Liver (tissue), 9 donors: ENCODE measurements around the gene EDAR. TPM values are rescaled to one million over a fixed set of nuclear protein-coding genes. Genes with fewer than 3 reads are reported as not detected.

Source experiments
- DNase-seq: peaks from one replicate; pipeline ENCODE4 v3.0.0-alpha.2; 2017; ENCODE audit warnings: low spot score
- H3K27ac ChIP-seq, 2 donors: one replicate each; pipeline ENCODE4 v1.7.0; 2013; ENCODE audit warnings: inconsistent platforms in 2 of 2, low read length in 2 of 2, control low read depth in 1 of 2, low read depth in 1 of 2, mild to moderate bottlenecking in 1 of 2
- H3K27me3 ChIP-seq, 4 donors: one replicate each; pipeline versions ENCODE4 v1.6.1 to v1.7.0; 2013; ENCODE audit warnings: low read length in 3 of 4, inconsistent platforms in 1 of 4, mild to moderate bottlenecking in 1 of 4, moderate library complexity in 1 of 4; ENCODE audit not compliant: control insufficient read depth in 4 of 4, insufficient read depth in 4 of 4
- H3K36me3 ChIP-seq, 4 donors: one replicate each; pipeline versions ENCODE4 v1.6.1 to v1.7.0; 2013; ENCODE audit warnings: low read length in 3 of 4, mild to moderate bottlenecking in 3 of 4, low read depth in 1 of 4, moderate library complexity in 1 of 4; ENCODE audit not compliant: control insufficient read depth in 4 of 4, insufficient read depth in 3 of 4
- H3K4me1 ChIP-seq, 4 donors: one replicate each; pipeline versions ENCODE4 v1.6.1 to v1.7.0; 2013; ENCODE audit warnings: low read length in 3 of 4, mild to moderate bottlenecking in 3 of 4, moderate library complexity in 1 of 4; ENCODE audit not compliant: control insufficient read depth in 4 of 4, insufficient read depth in 4 of 4
- H3K4me3 ChIP-seq, 3 donors: one replicate each; pipeline versions ENCODE4 v1.6.1 to v1.7.0; 2013; ENCODE audit warnings: low read length in 3 of 3, control low read depth in 1 of 3, low read depth in 1 of 3, mild to moderate bottlenecking in 1 of 3
- H3K9ac ChIP-seq, 2 donors: one replicate each; pipeline ENCODE4 v1.7.0; 2013; ENCODE audit warnings: low read length in 2 of 2, mild to moderate bottlenecking in 2 of 2, moderate library complexity in 2 of 2, control low read depth in 1 of 2, low read depth in 1 of 2
- H3K9me3 ChIP-seq, 4 donors: one replicate each; pipeline versions ENCODE4 v1.6.1 to v1.7.0; 2013; ENCODE audit warnings: low read length in 3 of 4; ENCODE audit not compliant: control insufficient read depth in 4 of 4
- EGR1 ChIP-seq, 2 donors: IDR thresholded peaks; 2 replicates each; pipeline ENCODE4 v1.6.1; 2016 to 2018; ENCODE audit warnings: antibody characterized with exemption in 2 of 2, low read depth in 2 of 2
- FOXA1 ChIP-seq: IDR thresholded peaks from 2 replicates; pipeline ENCODE4 v1.6.1; 2016; ENCODE audit warnings: antibody characterized with exemption
- FOXA2 ChIP-seq: IDR thresholded peaks from 2 replicates; pipeline ENCODE4 v1.6.1; 2016; ENCODE audit warnings: antibody characterized with exemption
- GABPA ChIP-seq, 2 donors: IDR thresholded peaks in 1 of 2; conservative IDR thresholded peaks in 1 of 2; 2 replicates each; pipeline ENCODE4 v1.6.1; 2016; ENCODE audit warnings: antibody characterized with exemption in 2 of 2, mild to moderate bottlenecking in 1 of 2, moderate library complexity in 1 of 2
- HNF4A ChIP-seq, 2 donors: conservative IDR thresholded peaks; 2 replicates each; pipeline ENCODE4 v1.6.1; 2016; ENCODE audit warnings: antibody characterized with exemption in 2 of 2, mild to moderate bottlenecking in 2 of 2
- HNF4G ChIP-seq: IDR thresholded peaks from 2 replicates; pipeline ENCODE4 v1.6.1; 2016; ENCODE audit warnings: antibody characterized with exemption
- JUND ChIP-seq, 2 donors: IDR thresholded peaks; 2 replicates each; pipeline ENCODE4 v1.6.1; 2016; ENCODE audit warnings: antibody characterized with exemption in 2 of 2
- NR2F2 ChIP-seq: IDR thresholded peaks from 2 replicates; pipeline ENCODE4 v1.6.1; 2016; ENCODE audit warnings: antibody characterized with exemption
- RAD21 ChIP-seq, 2 donors: IDR thresholded peaks; 2 replicates each; pipeline ENCODE4 v1.6.1; 2016; ENCODE audit warnings: antibody characterized with exemption in 2 of 2, mild to moderate bottlenecking in 2 of 2
- RXRA ChIP-seq, 2 donors: IDR thresholded peaks; 2 replicates each; pipeline ENCODE4 v1.6.1; 2017 to 2018; ENCODE audit warnings: antibody characterized with exemption in 2 of 2, mild to moderate bottlenecking in 1 of 2
- SP1 ChIP-seq: IDR thresholded peaks from 2 replicates; pipeline ENCODE4 v1.6.1; 2018; ENCODE audit warnings: antibody characterized with exemption, mild to moderate bottlenecking
- TAF1 ChIP-seq: conservative IDR thresholded peaks from 2 replicates; pipeline ENCODE4 v1.6.1; 2016; ENCODE audit warnings: antibody characterized with exemption, mild to moderate bottlenecking
- YY1 ChIP-seq: IDR thresholded peaks from 2 replicates; pipeline ENCODE4 v1.6.1; 2016; ENCODE audit warnings: antibody characterized with exemption, mild to moderate bottlenecking
- WGBS: extraction: QIAGEN DNeasy Blood & Tissue Kit; methylation state at CpG from one replicate; pipeline ENCODE4 v1.1.7; 2013; 5-methylcytosine and 5-hydroxymethylcytosine counted together
- polyA plus RNA-seq, 2 donors: library from polyadenylated mRNA; stranded (reverse) in 1 of 2; unstranded in 1 of 2; fragments of 200-250 nt in 1 of 2; fragments of >200 nt in 1 of 2; fragmentation: Nextera tagmentation in 1 of 2; extraction: Ambion mirVana in 1 of 2; gene quantifications; one replicate each; pipeline versions ENCODE4 v1.2.1 to v1.2.3, GENCODE V29; 2013 to 2015
- total RNA-seq, 2 donors: library from RNA; depleted of rRNA; stranded (reverse); fragments of >200 nt; gene quantifications; one replicate each; pipeline ENCODE4 v1.2.3, GENCODE V29; 2014
- TF ChIP-seq, protein P1 (sequence below): IDR thresholded peaks from 2 replicates; pipeline ENCODE4 v1.6.1; 2016; ENCODE audit warnings: antibody characterized with exemption
- TF ChIP-seq, protein P2 (sequence below): IDR thresholded peaks from 2 replicates; pipeline ENCODE4 v1.6.1; 2016; ENCODE audit warnings: antibody characterized with exemption, mild to moderate bottlenecking
- TF ChIP-seq, protein P3 (sequence below): IDR thresholded peaks from 2 replicates; pipeline ENCODE4 v1.6.1; 2016; ENCODE audit warnings: antibody characterized with exemption
- TF ChIP-seq, protein P4 (sequence below): IDR thresholded peaks from 2 replicates; pipeline ENCODE4 v1.6.1; 2016; ENCODE audit warnings: antibody characterized with exemption
- TF ChIP-seq, protein P5 (sequence below): fragments of 150-350 bp; IDR thresholded peaks from 2 replicates; pipeline ENCODE4 v1.5.1; 2017; ENCODE audit warnings: improper control_type of control experiment, low read depth, low read length; ENCODE audit not compliant: missing input control
- donor health status: healthy.
- donor health status: healthy.
- donor health status: healthy.
- donor health status: healthy.
- donor health status: healthy.

EDAR gene
- total and polyA plus RNA-seq, 4 donors: 0.09 to 0.50 (median 0.10) TPM

DNA sequence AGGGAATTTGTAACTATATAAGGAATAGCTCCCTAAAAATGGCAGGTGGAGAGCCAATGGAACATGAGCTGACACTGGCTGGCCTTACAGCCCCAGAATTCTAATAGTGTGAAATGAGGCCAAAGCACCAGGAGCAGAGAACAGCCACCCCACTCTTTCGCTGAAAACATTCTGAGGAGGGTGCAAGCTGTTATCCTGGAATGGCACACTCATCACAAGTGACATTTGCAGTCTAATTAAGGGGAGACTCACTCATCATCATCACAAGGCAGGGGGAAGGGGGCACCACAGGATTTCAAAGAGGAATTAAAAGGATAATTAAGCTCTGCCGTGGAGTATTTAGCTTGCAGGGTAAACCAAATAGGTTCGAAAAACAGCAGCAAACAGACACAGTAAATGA, 94.3 kb downstream of the EDAR start:
- TF ChIP-seq YY1: no peak
- TF ChIP-seq GABPA (IDR thresholded peaks at IDR 0.05 in 1 of 2, conservative IDR thresholded peaks at IDR 0.05 in 1 of 2): no peak
- Histone ChIP-seq H3K9ac (no peak overlapping the region), H3K27me3 (no peaks in the 10 kb centered on the region), H3K36me3 (no peaks in the 10 kb centered on the region), H3K4me3 (no peak overlapping the region), H3K9me3 (peaks cover 3 to 4% (median 4%) of the 10 kb centered on the region in 4 donors), H3K4me1 (peaks cover 3 to 12% (median 7%) of the 10 kb centered on the region in 4 donors), H3K27ac (peak overlapping the region in 1 of 2 donors; percentile 55)
- WGBS: 59% methylated on average over 3 of the region's 3 CpGs
- DNase-seq: no peak

DNA sequence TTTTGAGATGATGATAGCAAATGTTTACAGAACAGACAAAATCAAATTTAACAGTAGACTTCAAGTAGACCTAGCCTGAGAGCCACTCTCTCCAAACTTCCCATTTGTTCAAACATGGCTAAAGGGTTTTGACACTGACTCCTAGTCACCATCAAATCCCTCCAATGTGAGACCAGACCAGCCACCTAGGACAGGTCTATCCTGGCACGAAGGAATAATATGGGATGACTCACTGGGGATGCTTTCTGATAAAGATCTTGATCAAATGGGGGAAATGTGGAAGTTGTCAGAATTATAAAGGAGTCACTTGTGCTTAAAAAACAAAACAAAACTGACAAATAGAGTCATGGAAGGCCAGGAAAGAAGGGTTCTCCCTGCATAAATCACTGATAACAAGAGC, 95.7 kb downstream of the EDAR start:
- Histone ChIP-seq H3K4me1 (peaks cover 3 to 12% (median 7%) of the 10 kb centered on the region in 4 donors), H3K4me3 (no peak overlapping the region), H3K27ac (no peak overlapping the region), H3K9ac (no peak overlapping the region), H3K9me3 (peaks cover 3 to 4% (median 4%) of the 10 kb centered on the region in 4 donors), H3K36me3 (no peaks in the 10 kb centered on the region), H3K27me3 (no peaks in the 10 kb centered on the region)
- WGBS: 90% methylated on average over 1 of the region's 1 CpG
- DNase-seq: no peak
- TF ChIP-seq, protein P1, sequence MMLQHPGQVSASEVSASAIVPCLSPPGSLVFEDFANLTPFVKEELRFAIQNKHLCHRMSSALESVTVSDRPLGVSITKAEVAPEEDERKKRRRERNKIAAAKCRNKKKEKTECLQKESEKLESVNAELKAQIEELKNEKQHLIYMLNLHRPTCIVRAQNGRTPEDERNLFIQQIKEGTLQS: no peak
- TF ChIP-seq HNF4G: no peak
- no peak for TF ChIP-seq EGR1 (IDR thresholded peaks at IDR 0.05; ENCODE audit: low read depth in 2 of 2)
- no peak for TF ChIP-seq FOXA2
- no peak for TF ChIP-seq RAD21 (IDR thresholded peaks at IDR 0.05)
- TF ChIP-seq GABPA (IDR thresholded peaks at IDR 0.05 in 1 of 2, conservative IDR thresholded peaks at IDR 0.05 in 1 of 2): no peak
- no peak for TF ChIP-seq YY1
- no peak for TF ChIP-seq SP1
- TF ChIP-seq HNF4A (conservative IDR thresholded peaks at IDR 0.05): no peak
- TF ChIP-seq, protein P2, sequence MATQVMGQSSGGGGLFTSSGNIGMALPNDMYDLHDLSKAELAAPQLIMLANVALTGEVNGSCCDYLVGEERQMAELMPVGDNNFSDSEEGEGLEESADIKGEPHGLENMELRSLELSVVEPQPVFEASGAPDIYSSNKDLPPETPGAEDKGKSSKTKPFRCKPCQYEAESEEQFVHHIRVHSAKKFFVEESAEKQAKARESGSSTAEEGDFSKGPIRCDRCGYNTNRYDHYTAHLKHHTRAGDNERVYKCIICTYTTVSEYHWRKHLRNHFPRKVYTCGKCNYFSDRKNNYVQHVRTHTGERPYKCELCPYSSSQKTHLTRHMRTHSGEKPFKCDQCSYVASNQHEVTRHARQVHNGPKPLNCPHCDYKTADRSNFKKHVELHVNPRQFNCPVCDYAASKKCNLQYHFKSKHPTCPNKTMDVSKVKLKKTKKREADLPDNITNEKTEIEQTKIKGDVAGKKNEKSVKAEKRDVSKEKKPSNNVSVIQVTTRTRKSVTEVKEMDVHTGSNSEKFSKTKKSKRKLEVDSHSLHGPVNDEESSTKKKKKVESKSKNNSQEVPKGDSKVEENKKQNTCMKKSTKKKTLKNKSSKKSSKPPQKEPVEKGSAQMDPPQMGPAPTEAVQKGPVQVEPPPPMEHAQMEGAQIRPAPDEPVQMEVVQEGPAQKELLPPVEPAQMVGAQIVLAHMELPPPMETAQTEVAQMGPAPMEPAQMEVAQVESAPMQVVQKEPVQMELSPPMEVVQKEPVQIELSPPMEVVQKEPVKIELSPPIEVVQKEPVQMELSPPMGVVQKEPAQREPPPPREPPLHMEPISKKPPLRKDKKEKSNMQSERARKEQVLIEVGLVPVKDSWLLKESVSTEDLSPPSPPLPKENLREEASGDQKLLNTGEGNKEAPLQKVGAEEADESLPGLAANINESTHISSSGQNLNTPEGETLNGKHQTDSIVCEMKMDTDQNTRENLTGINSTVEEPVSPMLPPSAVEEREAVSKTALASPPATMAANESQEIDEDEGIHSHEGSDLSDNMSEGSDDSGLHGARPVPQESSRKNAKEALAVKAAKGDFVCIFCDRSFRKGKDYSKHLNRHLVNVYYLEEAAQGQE: no peak
- no peak for TF ChIP-seq FOXA1
- TF ChIP-seq, protein P3, sequence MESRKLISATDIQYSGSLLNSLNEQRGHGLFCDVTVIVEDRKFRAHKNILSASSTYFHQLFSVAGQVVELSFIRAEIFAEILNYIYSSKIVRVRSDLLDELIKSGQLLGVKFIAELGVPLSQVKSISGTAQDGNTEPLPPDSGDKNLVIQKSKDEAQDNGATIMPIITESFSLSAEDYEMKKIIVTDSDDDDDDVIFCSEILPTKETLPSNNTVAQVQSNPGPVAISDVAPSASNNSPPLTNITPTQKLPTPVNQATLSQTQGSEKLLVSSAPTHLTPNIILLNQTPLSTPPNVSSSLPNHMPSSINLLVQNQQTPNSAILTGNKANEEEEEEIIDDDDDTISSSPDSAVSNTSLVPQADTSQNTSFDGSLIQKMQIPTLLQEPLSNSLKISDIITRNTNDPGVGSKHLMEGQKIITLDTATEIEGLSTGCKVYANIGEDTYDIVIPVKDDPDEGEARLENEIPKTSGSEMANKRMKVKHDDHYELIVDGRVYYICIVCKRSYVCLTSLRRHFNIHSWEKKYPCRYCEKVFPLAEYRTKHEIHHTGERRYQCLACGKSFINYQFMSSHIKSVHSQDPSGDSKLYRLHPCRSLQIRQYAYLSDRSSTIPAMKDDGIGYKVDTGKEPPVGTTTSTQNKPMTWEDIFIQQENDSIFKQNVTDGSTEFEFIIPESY: no peak
- TF ChIP-seq RXRA (IDR thresholded peaks at IDR 0.05): no peak
- TF ChIP-seq JUND (IDR thresholded peaks at IDR 0.05): no peak
- TF ChIP-seq, protein P4, sequence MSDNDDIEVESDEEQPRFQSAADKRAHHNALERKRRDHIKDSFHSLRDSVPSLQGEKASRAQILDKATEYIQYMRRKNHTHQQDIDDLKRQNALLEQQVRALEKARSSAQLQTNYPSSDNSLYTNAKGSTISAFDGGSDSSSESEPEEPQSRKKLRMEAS: no peak
- TF ChIP-seq, protein P5, sequence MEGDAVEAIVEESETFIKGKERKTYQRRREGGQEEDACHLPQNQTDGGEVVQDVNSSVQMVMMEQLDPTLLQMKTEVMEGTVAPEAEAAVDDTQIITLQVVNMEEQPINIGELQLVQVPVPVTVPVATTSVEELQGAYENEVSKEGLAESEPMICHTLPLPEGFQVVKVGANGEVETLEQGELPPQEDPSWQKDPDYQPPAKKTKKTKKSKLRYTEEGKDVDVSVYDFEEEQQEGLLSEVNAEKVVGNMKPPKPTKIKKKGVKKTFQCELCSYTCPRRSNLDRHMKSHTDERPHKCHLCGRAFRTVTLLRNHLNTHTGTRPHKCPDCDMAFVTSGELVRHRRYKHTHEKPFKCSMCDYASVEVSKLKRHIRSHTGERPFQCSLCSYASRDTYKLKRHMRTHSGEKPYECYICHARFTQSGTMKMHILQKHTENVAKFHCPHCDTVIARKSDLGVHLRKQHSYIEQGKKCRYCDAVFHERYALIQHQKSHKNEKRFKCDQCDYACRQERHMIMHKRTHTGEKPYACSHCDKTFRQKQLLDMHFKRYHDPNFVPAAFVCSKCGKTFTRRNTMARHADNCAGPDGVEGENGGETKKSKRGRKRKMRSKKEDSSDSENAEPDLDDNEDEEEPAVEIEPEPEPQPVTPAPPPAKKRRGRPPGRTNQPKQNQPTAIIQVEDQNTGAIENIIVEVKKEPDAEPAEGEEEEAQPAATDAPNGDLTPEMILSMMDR: no peak
- TF ChIP-seq TAF1: no peak
- TF ChIP-seq NR2F2: no peak
